EL (cell line): ENCODE measurements around the gene RBM4.
"Not testable (repeated sequence)": the region's sequence is repeated elsewhere in the genome, so short reads cannot be mapped to it uniquely, and the experiment has no call there.

Experiments
- DNase-seq: peaks from one replicate; pipeline ENCODE4 v3.0.0-alpha.2; 2016

Gene RBM4

GRCh38 chr11:66638177-66639065 is at the start of gene RBM4:
Gene RBM4, plus strand, starts transcription at chr11:66638703. Its CDS starts 1,009 bp downstream, at chr11:66639712.
- DNase-seq, result peak; percentile 100

GRCh38 chr11:66589315-66589714 is 49.2 kb upstream of the RBM4 start:
- not testable (repeated sequence) for DNase-seq

GRCh38 chr11:66589996-66590675 is 48.4 kb upstream of the RBM4 start:
- DNase-seq, result no peak

GRCh38 chr11:66591175-66591574 is 47.3 kb upstream of the RBM4 start:
- DNase-seq, result no peak

- DNase-seq, result peak; percentile 95
Measured at GRCh38 chr11:66592457-66593302, 45.8 kb upstream of the RBM4 start, which contains the start of the genes CCDC87 and CCS. Gene CCDC87, minus strand, starts transcription at chr11:66593063. Its CDS starts 48 bp downstream, at chr11:66593015. Gene CCS, plus strand, starts transcription at chr11:66593185. Its CDS starts 77 bp downstream, at chr11:66593262.

GRCh38 chr11:66593303-66593635 is 45.2 kb upstream of the RBM4 start:
- no peak for DNase-seq

- DNase-seq, result no peak
Measured at GRCh38 chr11:66593650-66594049, 44.9 kb upstream of the RBM4 start.

GRCh38 chr11:66595245-66595904 is 43.1 kb upstream of the RBM4 start:
- no peak for DNase-seq

GRCh38 chr11:66598993-66599392 is 39.5 kb upstream of the RBM4 start:
- DNase-seq, result no peak

GRCh38 chr11:66600219-66600618 is 38.3 kb upstream of the RBM4 start:
- DNase-seq, result no peak

GRCh38 chr11:66600631-66601233 is 37.8 kb upstream of the RBM4 start:
- no peak for DNase-seq

GRCh38 chr11:66603072-66603471 is 35.4 kb upstream of the RBM4 start:
- DNase-seq, result no peak

- no peak for DNase-seq
Measured at GRCh38 chr11:66604155-66604554, 34.3 kb upstream of the RBM4 start.

GRCh38 chr11:66606608-66607007 is 31.9 kb upstream of the RBM4 start:
- not testable (repeated sequence) for DNase-seq

GRCh38 chr11:66607126-66607834 is 31.2 kb upstream of the RBM4 start:
- DNase-seq, result peak; percentile 35

- DNase-seq, result no peak
Measured at GRCh38 chr11:66609721-66610617, 28.5 kb upstream of the RBM4 start.

GRCh38 chr11:66612458-66612857 is 26.0 kb upstream of the RBM4 start:
- DNase-seq, result no peak

- no peak for DNase-seq
Measured at GRCh38 chr11:66614073-66614472, 24.4 kb upstream of the RBM4 start.

- peak; percentile 100 for DNase-seq
Measured at GRCh38 chr11:66616379-66617154, 21.9 kb upstream of the RBM4 start, which contains the start of gene RBM14. Gene RBM14, plus strand, starts transcription at chr11:66616630. Its CDS starts 91 bp downstream, at chr11:66616721.
